DMS114 treated with DMSO at 0.1 percent for 48 hours (cell line): ENCODE data around the gene OLFML2B.

ENCODE experiments used
- DNase-seq: peaks from one replicate; lab custom pipeline; 2025; ENCODE audit not compliant: unreplicated experiment; lab: John Stamatoyannopoulos, UW

Gene OLFML2B

DNA sequence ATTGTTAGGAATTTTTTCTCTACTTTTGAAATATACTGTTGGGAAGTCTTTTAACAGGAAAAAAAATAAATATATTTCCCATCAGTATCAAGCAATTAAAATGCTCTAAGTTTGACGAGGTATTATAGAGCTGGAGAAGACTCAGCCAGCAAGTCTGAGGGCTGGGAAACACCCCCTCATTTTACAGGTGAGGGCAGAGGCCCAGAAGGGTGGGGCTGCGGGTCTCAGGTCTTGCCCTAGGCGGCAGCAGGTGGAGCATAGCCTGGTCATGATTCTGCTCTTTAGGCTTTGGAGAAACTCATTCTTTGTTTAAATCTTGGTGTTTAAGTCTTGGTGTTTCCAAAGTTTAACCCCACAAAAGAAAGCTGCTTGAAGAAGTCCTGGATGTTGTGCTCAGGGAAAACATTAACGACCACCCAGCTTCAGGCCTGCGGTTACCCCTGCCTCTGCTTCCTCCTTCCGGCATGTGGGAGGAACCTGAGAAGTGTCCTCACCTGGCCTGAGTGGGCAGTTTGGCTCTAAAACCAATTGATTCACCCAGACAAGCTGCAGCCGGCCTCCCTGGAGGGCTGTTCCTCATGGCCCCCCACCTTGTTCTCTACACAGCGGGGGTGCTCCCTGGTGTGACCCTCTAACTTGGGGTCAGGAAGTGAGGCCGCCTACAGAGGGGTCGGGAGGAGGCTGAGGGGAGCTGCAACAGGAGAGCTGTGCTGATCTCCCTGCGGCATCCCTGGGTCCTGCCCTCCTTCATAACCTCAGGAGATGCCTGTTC, 41.7 kb downstream of the OLFML2B start:
- no peak for DNase-seq

- no peak for DNase-seq
These were observed 42.5 kb downstream of the OLFML2B start for GRCh38 chr1:161981126-161981525.

- DNase-seq, result no peak
These were observed 45.5 kb downstream of the OLFML2B start for GRCh38 chr1:161978011-161978790.

DNA sequence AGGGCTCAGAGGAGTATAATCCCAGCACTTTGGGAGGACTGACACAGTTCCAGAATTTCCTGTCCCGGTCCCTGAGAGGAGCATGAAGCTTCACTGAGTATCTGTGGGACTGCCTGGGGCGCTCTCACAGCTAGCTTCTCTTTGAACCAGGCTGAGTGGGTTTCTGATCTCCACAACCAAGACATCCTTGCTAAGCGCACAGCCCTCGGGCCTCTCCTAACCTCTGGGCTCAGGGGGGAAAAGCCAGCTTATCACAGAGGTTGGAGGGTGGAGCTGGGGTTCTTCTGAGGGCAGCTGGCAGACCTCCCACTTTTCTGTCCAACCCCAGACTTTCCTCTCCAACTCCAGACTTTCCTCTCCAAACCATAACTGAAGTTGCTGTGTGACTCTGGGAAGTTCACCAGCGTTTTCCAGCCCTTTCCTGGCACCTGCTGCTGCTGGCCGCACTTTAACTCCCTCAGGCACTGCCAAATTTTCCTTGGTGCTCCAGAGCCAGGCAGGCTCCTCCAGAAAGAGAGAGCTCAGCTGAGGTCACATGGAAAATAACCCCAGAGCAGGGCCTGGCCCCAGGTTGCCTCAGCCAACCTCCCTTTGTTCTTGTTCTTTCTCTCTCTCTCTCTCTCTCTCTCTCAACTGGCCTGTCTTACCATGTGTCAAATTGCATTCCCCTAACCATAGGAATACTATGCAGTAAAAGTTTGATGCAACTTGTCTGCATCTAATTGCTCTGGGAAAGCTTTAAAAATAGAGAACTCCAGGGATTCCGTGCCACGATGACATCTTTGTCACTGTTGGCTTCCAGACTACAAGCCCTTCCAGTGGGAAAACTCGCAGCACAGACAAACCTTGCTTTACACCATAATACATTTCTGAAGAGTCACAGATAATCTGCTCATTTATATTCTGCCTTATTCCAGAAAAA, 49.5 kb downstream of the OLFML2B start:
- DNase-seq, result no peak

- DNase-seq, result no peak
These were observed 50.8 kb downstream of the OLFML2B start for GRCh38 chr1:161972828-161973227.

- no peak for DNase-seq
These were observed 53.0 kb downstream of the OLFML2B start for GRCh38 chr1:161970633-161971032.

DNA sequence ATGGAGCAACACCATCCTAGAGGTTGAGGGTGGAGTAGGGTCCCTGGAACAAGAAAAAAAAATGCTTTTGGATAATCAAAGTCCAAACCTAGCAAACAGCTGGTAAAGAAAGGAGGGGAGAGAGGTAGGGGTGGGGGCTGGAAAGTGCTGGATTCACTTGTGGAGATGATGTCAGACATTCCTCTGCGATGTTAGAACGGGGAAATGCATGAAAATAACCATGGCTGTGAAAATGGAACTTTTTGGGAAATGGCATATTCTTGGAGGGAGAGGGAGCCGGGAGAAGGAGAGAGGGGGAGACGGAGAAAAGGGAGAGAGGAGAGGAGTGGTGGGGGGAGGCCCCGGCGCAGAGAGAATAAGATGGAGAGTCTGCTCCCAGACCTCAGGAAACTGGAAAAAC, 53.6 kb downstream of the OLFML2B start:
- no peak for DNase-seq

DNA sequence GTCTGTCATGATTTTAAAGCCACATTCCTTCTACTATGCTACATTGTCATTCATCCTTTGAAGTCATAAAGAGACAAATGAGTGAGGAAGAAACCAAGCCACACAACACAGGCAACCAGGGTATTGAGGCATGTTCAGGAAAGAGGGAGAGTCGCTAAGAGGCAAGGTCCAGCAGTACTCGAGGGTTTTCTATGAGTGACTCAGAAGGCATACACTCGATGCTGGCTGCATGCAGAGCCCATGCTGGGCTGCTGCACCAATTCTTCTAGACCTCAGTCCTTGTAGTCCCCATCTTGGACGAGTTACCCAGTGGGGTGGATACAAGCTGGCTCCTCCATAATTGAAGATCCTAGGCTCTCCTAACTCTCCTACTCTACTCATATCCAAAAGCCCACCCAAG, 57.6 kb downstream of the OLFML2B start:
- DNase-seq, result no peak

DNA sequence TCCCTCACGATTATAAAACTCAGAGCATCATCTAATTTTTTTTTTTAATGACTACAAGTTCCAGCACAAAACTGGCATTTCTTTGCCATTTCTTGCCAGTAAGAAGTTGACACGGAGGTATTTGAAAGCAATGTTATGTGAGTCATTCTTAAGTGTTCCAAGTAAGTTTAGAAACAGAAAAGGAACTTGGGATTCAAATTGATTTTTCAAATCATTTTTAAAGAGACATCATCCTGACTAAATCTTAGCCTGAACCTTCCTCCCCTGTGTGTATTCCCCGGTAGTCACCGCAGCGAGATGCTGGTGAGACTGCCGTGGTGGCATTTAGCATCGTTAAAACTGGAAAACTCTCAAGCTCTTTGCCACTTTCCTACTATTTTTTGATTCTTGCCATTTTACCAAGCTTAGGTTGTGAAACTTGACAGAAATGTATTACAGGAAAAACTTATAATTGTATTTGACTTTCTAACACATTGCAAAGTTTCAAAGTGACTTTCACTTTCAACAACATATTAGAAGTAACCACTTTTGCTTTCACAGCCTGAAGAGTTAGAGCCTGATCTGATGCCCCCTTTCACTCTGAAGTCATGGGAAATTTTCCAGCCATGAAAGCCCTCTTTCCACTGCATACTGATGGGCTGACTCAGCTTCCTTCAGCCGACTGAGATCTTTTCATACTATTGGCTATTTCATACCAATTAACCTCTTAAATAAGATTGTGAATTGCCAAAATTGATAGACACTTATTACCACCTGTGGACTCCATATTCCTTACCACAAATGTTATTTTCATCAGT, 61.4 kb downstream of the OLFML2B start:
- no peak for DNase-seq

DNA sequence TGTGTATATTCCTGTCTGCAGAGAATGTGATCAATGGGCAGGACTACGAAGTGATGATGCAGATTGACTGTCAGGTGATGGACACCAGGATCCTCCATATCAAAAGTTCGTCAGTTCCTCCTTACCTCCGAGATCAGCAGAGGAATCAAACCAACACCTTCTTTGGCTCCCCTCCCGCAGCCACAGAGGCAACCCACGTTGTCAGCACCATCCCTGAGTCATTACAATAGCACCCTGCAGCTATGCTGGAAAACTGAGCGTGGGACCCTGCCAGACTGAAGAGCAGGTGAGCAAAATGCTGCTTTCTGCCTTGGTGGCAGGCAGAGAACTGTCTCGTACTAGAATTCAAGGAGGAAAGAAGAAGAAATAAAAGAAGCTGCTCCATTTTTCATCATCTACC, 65.2 kb downstream of the OLFML2B start:
- DNase-seq, result no peak

DNA sequence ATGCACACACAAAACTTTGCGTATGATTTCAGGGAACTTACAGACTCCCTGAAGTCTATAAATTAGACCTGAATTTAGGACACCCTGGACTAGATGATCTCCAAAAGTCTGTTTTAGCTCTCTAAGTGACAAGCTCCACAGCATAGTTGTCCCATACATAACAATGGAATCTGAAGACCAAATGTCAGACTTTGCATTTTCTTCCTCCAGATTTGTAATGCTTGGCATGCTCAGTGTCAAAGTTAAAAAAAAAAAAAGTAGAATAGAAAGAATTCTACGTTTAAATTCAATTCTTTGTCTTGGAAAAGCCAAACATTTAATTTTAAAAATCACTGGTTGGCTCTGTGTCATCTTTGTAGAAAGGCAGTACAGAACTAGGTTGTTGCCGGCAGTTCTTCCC, 66.7 kb downstream of the OLFML2B start:
- DNase-seq, result no peak

DNA sequence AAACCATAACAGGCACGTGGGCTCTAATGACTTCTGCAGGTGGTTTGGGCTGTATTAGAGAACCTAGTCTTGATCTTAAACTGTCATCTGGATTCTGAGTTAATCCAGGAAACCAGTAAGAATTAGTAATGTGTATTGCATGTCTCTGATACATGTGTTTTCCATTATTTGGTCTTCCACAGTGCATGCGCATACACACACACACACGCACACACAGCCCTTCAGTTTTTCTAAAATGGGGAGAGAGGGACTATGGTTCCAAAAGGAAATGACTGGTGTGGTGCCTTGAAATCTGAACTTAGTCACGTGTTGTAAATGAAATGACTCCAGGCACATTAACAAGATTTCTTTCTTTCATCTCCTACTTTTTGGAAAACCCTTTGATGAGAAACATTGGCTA, 67.6 kb downstream of the OLFML2B start:
- no peak for DNase-seq

GRCh38 chr1:161955606-161956005, 68.1 kb downstream of the OLFML2B start:
- DNase-seq, result no peak

- DNase-seq, result no peak
These were observed 69.2 kb downstream of the OLFML2B start for GRCh38 chr1:161954466-161954865.

DNA sequence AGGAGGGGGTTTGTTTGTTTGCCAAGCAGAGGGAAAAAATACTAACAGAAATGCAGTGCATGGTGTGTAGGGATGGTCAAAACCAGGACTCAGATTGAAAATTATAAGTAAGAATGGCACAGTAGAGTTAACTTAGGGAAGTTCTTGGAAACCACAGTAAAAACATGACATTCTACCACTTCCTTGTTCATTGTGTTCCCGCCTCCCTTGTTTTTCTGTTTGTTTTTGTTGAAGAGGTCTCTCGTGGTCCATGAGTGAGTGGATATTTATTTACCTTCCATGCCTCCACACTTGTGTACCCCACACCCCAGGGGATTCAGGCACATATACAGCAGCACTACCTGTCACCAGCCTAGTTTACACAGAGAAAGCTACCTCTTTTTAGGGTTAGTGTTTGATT, 69.6 kb downstream of the OLFML2B start:
- DNase-seq, result no peak

GRCh38 chr1:161953256-161953920, 70.3 kb downstream of the OLFML2B start:
- no peak for DNase-seq

DNA sequence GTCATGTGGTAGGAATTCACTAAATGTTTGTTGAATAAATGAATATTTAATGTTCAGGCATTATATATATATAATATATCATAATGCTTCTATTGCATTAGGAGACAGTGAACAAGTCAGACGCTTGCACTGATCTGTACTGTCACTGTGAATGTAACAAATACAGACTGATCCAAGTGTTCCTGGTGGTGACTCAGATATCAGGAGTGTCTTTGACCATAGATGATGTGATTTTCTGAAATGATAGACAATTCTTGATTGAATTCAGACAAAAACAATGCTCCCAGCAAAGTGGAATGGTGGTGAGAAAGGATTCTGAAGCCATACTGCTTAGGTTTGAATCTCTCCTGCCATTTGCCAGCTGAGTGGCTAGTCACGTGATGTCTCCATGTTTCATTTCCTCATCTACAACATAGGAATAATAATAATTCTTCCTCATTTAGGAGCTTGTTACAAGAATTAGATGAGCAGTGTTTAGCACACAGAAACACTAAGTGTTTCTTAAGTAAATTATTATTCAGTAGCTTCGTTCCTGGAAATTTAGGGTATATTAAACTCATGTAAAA, 71.0 kb downstream of the OLFML2B start:
- no peak for DNase-seq

DNA sequence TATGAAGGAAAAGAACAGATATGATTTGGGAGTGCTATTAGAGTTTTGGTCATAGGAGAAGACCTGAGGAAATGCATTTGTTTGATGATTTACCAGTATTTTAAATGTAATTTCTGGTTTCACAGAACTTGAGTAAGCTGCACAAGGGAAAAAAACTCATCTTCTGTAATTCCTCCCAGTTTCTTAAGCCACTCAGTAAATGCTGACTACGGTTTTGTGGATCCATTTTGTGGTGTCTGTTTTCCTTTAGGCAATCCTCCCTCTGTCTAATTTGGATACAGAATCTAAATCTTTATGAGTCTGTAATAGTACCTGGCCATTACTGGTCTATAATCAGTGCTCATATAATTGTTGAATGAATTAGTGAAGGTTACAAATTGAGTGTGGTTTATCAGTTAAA, 72.0 kb downstream of the OLFML2B start:
- no peak for DNase-seq

DNA sequence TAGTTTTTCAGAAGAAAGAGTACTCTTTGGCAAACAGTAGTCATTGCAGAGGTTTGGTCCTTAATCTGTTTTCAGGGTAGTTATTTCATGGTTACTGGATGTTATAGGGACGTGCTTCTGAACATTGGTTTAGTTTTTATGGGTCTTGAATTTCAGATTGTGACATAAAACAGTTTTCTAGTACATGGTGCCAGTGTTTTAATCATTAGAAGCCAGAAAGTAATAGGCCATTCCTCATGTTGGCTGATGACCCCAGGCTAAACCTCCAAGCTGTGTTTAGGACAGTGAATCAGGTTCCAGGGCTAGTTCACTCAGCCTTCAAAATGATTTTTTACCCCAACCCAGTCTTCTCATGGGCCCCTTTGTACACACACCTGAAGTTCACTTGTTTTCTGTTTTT, 73.3 kb downstream of the OLFML2B start:
- DNase-seq, result no peak

- no peak for DNase-seq
These were observed 74.1 kb downstream of the OLFML2B start for GRCh38 chr1:161949548-161949947.
